Stimulated activated CD8-positive, alpha-beta memory T cell treated with anti-CD3 and anti-CD28 coated beads, Interleukin-12 subunit alpha, Interleukin-12 subunit beta, amount 100 ng/mL, for 24 hours (primary cell): ENCODE measurements around the gene PACRG.

Experiments used
- DNase-seq: peaks from one replicate; pipeline ENCODE4 v3.0.0-alpha.2; 2020; ENCODE audit errors: extremely low read depth

PACRG gene

DNA sequence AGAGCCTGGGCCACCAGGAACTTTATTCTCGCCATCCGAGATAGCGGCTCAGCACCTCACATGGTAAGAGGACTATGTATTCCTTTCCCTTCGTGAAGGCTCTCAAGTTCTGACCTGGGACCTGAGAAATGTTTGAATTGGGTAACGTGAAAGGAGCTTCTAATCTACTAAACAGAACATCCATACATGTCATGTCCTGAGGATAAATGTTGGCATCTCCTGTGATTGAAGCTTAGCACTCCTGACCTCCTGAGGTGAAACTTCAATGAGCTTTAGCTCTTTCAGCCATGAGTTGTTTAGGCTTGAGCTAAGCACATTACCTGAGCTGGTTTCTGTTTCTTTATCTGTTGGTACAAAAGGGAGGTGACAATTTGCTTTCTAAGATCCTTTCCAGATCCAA lies 280.9 kb downstream of the PACRG start:
- DNase-seq: no peak

DNA sequence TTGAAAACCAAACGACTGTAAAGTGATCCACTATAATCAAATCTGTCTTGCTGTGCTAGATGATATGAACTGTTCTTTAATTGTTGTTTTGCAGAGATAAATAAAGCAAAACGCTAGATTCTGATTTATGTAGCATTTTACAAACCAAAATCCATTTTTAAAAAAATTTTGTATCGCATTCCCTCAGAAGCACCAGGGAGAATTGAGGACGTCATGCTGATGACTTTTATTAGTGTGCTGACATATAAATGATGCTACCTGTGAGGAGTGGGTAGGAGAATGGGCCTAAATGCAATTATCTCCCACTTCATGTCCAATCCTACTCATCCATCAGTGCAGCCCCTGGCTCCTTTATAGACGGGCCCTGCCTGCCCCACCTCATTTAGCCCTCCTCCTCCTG lies 282.4 kb downstream of the PACRG start:
- no peak for DNase-seq

DNA sequence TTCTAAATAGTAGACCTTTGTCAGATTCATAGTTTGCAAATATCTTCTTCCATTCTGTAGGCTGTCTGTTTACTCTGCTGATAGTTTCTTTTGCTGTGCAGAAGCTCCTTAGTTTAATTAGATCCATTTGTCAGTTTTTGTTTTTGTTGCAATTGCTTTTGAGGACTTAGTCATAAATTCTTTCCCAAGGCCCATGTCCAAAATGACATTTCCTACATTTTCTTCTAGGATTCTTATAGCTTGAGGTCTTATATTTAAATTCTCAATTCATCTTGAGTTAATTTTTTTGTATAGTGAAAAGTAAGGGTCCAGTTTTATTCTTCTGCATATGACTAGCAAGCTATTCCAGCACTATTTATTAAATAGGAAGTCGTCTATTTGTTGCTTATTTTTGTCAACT lies 287.0 kb downstream of the PACRG start:
- DNase-seq: no peak

DNA sequence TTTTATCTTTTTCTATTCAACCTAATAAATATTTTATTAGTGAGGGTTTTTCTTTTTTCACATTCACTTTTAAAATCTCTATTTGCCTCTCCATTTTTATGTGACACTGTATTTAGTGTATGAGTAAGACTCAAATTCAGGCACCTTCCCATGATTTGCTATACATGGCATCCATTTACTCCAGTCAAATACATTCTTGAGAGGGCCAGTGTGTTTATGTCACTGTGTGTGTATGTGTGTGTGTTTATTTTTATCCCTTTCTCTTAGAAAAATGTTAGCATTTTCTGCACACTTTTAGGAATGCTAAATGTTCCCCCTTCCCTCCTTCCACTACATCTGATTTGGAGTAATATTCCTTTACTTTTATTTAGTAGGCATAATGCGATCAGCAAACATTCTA lies 290.0 kb downstream of the PACRG start:
- no peak for DNase-seq

DNA sequence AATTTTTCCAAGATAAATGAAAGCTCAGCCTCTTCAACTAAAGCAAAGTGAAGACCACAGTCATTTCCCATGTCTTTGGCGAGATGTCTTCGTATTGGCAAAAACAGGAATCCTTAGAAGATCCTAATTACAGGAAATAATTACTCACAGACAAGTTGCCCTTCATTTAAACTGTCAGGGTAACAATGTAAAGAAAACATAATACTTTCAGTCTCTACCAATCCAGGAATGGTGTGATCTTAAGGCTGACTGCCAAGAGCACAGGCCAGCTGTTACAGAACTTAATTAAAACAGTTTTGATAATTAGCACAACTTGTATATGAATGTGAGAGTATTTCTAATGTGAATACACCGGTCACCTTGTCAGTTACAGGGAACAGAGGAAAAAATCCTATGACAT lies 292.2 kb downstream of the PACRG start:
- DNase-seq: no peak

DNA sequence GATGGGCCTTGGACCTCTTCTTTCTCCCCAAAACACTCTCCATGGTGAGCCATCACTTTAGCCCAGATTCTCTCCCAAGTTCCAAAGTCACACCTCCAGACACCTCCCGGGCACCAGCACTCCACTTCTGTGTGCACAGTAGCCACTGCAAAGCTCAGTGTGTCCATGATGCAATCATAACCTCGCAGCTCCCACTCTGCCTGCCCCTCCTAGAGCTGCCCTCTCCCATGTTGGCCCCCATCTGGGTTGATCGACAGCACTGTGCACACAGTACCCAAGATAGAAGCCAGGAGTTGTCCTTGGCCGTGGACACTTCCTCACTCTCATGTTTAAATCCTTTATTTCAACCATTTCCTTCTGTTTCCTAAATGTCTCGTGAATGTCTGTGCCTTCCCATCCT lies 293.3 kb downstream of the PACRG start:
- DNase-seq: no peak

DNA sequence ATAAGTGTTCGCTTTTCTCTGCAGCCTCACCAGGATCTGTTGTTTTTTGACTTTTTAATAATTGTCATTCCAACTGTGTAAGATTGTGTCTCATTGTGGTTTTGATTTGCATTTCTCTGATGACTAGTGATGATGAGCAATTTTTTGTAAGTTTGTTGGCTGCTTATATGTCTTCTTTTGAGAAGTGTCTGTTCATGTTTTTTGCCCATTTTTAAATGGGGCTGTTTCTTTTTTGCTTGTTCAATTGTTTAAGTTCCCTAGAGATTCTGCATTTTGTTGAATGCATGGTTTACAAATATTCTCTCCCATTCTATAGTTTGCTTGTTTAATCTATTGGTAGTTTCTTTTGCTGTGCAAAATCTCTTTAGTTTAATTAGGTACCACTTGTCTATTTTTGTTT lies 295.9 kb downstream of the PACRG start:
- DNase-seq: no peak

DNA sequence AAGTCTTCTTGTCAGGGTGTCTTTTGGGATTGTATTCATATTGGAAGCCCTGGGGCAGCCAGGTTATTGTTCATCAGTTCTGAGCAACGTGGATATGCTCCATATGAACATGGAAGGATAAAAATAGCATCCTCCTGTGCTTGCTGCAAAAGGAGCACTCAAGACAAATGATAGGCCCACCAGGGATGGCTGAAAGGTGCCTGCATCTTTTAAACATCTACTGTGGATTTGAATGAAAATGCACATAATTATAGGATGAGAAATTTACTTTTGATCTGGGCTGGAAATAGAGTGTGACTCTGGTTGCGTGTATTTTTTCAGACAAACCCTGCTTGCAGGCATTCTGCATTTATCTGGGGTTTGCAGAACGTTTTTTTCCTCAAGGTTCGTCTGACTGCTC lies 299.1 kb downstream of the PACRG start:
- no peak for DNase-seq

DNA sequence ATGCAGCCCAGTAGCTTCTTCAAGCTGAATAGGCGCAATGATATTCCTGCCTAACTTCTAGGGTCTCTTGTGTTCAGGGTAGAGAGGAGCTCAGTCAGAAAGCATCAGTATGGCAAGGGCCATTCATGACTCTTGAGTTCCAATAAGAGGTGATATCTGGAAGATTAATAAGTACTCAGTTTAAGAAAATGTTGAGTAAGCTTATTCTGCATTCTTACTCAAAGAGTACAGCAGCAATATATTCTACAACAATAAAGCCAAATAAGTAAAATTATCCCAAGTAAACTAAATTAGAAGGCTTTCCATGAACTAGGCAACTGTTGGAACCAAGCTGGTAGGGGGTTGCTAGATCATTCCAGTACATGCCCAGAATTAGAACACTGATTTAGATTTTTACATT lies 303.2 kb downstream of the PACRG start:
- no peak for DNase-seq

DNA sequence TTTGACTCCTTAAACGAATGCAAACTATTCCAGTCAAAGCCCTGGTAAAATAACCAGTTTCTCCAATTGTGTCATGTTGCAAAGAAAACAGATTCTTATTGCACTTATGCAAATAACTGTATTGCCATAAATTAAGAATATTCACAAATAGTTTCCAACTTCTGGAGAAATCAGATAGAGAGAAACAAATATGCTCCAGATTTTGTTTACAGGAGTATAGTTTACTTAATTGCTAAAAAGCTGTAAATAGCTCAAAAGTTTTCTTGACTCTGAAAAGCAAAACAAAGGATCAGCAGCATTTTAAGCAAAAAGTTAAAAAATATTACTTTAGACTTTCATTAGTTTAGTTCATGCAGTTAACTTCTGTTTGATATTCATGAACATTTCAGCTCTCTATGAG lies 304.2 kb downstream of the PACRG start:
- DNase-seq: no peak

DNA sequence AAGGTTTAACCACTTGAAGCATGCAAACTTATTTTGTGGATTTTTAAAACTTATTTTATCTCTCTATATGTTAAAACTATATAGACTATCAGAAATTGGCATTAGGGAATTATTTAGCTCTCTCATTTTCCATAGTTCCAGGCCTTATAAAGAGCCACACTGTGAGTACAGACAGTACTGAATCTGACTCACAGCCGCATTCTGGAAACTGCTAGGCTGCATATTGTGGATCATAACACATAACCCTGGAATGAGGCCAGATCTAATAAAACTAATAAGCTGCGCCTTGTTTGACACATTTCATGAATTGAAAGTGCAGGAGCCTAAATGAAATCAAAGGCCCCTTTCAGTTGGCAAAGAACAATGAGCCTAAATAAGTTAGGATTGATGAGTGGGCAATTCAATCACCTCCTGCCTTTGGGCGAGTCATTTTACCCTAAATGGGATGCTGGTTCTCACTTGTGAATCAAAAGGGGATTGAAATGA lies 308.4 kb downstream of the PACRG start:
- no peak for DNase-seq

DNA sequence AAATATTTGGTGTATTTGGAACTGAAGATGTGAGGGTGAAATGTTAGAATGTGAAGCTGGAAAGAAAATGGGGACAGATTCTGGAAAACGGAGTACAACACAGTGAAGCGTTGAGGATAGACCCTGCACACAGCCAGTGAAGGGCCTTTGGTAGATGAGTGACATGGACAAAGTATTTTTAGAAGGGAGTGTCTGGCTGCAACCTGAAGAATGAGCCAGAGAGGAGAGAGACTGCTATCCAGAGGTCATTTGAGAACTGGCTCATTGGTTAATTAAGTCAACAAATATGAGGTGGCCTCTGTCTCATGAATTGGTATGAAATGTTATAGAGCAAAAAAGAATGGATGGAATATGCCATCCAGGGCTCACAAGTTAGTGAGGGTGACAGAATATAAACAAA lies 310.5 kb downstream of the PACRG start:
- DNase-seq: no peak

DNA sequence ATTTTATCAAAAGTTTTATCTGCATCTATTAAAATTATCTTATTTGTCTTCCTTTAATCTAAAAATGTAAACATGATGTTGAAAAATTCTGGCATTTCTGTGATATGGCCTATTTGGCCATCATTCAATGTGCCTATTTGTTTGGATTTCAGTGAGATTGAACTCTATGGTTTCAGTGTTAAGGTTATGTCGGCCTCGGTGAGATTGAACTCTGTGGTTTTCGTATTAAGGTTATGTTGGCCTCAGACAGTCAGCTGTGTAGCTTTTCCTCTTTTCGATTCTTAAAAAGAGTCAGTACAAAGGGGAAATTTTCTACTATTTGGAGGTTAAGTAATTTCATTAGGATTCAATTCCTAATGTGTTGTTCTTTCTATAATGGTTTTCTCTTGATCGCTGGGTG lies 320.6 kb downstream of the PACRG start:
- no peak for DNase-seq

DNA sequence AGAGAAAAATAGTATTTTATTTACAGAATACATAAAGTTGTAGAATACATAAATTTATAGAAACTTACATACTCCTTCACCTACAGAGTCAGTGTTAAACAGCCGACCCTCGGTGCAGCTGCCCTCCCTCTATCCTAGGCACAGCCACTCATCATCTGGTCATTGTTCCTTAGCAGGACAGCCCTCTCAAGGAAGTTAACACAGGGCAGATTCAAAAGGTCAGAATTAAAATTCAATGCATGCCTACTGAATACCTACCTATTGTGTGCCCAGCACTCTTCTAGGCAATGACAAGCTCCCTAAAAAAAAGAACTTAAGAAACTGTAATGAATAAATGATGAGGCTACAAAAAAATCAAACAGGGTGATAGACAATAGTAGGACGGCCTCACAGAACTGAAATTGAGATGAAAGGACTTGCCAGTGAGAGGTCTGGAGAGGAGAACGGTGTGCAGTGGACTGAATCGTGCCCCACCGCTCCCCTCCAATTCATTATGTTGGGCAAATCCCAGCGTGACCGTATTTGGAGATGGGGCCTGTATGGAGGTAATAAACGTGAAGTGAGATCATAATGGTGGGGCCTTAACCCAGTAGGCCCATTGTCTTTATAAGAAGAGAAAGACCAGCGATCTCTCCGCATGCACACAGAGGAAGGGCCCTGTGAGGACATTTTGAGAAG lies 326.0 kb downstream of the PACRG start:
- no peak for DNase-seq

DNA sequence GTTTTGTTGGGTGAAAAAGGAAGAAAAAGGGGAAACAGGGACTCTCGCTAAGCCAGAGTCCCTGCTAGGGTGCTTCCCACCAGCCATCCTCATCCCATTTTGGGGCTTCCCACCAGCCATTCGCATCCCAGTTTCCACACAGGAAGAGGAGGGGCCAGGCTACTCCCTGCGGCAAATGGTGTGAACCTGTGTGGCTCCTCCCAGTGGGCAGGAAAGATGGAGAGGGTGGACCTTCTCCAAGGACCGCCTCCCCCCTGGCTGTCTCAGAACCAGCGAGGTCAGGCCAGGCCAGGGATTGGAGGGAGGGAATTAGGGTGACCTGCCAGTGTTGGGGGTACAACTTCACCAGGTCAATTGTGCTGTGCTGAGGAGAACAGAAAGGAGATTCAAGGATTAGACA lies 326.9 kb downstream of the PACRG start:
- DNase-seq: no peak

DNA sequence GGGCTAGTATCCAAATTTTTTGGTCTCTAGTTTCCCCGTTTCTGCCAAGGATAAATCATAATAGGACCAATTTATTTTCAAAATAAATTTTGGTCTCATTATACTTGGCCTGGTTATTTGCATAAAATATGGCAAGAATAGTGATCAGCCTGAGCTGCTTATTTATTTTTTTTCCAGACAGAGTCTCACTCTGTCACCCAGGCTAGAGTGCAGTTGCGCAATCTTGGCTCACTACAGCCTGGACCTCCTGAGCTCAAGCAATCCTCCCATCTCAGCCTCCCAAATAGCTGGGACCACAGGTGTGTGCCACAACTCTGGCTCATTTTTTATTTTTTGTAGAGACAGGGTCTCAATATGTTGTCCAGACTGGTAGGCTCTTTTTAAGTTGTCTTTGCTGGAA lies 329.5 kb downstream of the PACRG start:
- no peak for DNase-seq

DNA sequence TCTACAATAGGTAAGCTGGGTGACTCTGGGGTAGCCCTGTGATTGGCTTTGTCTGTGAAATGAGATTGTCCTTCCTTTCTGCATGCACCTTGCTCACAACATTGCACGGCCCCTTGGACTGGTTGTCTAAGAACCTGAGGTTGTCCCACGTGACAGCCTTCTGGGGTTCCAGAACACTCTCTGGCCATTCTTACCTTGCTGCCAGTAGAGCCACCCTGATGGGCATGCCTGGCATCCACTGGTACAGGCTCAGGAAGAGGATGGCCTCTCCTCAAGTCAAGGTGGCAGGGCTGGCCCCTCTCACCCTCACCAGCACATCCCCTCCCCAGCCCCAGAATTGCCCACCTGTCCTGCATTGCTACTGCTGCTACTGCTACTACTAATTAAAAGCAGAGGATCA lies 335.0 kb downstream of the PACRG start:
- DNase-seq: no peak

DNA sequence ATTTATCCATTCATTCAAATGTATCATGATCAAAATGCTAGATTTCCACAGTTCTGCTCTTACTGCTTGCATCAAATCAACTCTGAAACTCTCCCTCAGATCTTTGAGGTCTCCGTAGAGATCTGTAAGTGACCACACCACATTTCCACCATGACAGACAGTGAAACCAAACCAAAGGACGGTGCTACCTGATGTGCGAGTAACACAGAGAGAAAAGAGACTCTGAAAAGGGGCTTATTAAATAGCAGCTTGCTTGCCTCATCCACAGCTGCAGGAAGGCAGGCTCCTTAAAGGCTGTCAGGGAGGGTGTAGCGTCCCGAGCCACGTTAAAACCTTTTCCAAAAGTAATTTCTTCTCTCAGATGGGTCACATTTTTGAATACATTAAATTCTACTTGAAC lies 335.8 kb downstream of the PACRG start:
- no peak for DNase-seq

DNA sequence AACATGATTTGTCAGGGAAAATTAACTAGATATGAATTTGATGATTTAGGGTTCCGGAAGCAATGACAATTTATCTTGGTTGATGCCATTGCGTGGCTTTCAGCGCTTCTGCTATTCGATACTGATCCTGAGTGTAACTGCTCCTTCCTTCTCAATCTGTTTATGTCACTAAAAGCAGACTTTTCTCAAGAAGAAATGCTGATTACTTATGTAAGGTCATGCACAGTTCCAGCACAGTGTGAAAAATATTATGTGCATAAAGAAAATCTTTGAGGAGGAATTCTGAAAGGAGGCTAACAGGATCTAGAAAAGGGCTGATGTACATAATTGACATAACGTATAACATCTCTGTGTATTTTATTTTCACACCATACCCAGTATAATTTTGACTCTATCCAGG lies 336.6 kb downstream of the PACRG start:
- no peak for DNase-seq

DNA sequence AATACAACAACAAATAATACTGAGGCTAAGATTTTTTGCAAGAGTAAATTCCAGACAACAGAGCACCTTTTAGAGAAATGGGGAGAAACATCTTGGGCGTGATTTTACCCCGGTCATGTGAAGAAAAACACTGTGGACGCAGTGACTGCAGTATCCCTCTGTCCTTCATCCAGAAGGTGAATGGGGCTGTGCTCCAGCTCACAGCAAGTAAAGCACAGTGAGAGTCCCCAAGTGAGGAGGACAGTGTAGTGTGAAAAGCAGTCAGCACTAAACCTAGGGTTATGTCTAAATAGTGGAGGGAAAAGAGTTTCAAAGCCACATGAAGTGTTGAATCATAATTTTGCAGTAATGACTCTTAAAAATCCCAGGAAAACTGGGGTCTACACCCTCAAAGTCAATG lies 338.4 kb downstream of the PACRG start:
- DNase-seq: no peak

DNA sequence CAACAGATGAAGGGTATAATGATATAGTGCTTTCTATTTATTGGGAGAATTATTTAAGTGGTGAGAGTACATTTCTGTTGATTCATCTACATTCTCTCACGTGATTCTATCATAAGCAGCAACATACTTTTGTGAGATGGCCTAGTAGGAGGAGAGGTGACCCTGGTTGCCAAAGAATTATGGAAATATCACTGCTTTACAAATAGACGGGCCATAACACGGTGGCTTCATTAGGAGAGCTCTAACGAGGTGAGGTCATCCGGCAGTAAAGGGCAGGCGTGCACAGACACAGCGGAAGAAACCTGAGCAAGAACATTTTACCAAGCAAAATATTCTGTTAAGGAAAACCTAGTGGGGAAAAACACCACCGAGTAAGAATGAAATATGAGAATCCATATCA lies 349.4 kb downstream of the PACRG start:
- DNase-seq: no peak

DNA sequence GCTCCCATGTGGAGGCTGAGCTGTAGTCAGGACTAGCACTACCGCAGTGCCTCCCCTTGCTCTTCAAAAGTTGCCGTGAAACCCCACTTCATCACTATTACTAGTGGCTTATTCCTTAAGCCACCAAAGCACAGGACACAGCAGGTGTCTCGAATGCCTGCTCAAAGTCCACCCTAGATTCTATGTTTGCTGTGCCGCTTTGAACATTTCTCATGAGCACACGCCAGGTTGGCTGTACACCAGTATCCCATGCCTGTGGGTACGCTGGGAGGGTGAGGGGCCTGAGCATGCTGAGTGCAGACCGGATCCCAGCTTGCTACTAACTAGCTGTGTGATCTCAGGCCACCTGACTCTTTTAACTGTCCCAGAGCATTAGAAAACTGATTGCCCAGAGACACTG lies 350.9 kb downstream of the PACRG start:
- DNase-seq: no peak

DNA sequence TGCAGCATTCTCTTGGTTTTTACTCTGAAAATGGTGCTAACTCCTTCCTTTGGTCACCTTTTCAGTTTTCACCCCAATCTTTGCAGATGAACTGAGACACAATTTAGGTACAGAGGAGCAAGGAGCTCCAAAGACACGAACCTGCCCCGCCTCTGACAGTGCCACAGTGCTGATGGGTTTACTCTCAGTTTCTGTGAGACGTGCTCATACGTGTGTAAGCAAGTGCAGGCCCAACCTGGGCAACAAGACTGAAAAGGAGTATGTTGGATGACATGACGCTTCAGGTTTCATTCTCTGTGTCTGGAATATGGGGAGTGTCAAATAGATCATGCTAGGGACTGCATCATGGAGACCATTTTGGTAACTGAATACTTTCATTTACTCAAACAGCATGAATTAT lies 352.5 kb downstream of the PACRG start:
- no peak for DNase-seq

DNA sequence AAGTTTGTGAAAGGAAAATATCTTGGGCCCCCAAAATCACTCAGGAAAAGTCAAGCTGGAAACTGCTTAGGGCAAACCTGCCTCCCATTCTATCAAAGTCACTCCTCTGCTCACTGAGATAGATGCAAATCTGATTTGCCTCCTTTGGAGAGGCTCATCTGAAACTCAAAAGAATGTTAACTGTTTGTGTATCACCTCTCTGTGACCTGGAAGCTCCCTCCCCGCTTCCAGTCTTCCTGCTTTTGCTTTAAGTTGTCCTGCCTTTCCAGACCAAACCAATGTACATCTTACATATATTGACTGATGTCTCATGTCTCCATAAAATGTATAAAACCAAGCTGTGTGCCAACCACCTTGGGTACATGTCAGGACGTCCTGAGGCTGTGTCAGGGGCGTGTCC lies 355.4 kb downstream of the PACRG start:
- no peak for DNase-seq
